Gastrocnemius medialis (tissue), 4 donors: Measurements from ENCODE around the gene BSCL2. TPM values are rescaled to one million over a fixed set of nuclear protein-coding genes. Genes with fewer than 3 reads are reported as not detected.

Source experiments
- ATAC-seq, 2 donors: fragments of 150-250 bp; one replicate each; pipeline ENCODE4 v1.9.1; 2016
- DNase-seq, 2 donors: peaks; one replicate each; pipeline ENCODE4 v3.0.0-alpha.2; 2019
- H3K27ac ChIP-seq, 4 donors: fragments of 200-600 bp; sonication (generic); 1 replicate in 1 of 4; 2 replicates in 3 of 4; pipeline ENCODE4 v1.5.1; 2016 to 2018; ENCODE audit warnings: mild to moderate bottlenecking in 2 of 4, moderate library complexity in 1 of 4
- H3K27me3 ChIP-seq, 3 donors: fragments of 200-600 bp; sonication (generic) in 2 of 3; 1 replicate in 1 of 3; 2 replicates in 2 of 3; pipeline versions ENCODE4 v1.5.1 to v1.6.0; 2016 to 2019; ENCODE audit warnings: mild to moderate bottlenecking in 1 of 3, moderate library complexity in 1 of 3
- H3K36me3 ChIP-seq, 2 donors: fragments of 200-600 bp; sonication (generic) in 1 of 2; one replicate each; pipeline ENCODE4 v1.5.1; 2017 to 2018
- H3K4me1 ChIP-seq, 2 donors: fragments of 200-600 bp; sonication (generic) in 1 of 2; one replicate each; pipeline ENCODE4 v1.5.1; 2016 to 2017; ENCODE audit warnings: mild to moderate bottlenecking in 2 of 2
- H3K4me3 ChIP-seq, 4 donors: fragments of 200-600 bp; sonication (generic) in 3 of 4; 1 replicate in 1 of 4; 2 replicates in 3 of 4; pipeline ENCODE4 v1.5.1; 2016 to 2019; ENCODE audit warnings: mild to moderate bottlenecking in 2 of 4
- H3K9me3 ChIP-seq, 3 donors: fragments of 200-600 bp; sonication (generic) in 2 of 3; 1 replicate in 1 of 3; 2 replicates in 2 of 3; pipeline ENCODE4 v1.5.1; 2016 to 2019
- CTCF ChIP-seq, 5 experiments: fragments of 450-650 bp in 3 of 5; fragments of 200-600 bp in 2 of 5; sonication (generic) in 2 of 5; IDR thresholded peaks in 4 of 5; conservative IDR thresholded peaks in 1 of 5; 1 replicate in 4 of 5; 2 replicates in 1 of 5; pipeline ENCODE4 v1.5.1; 2016 to 2019; ENCODE audit warnings: antibody characterized with exemption in 5 of 5, mild to moderate bottlenecking in 3 of 5, moderate library complexity in 3 of 5
- POLR2A ChIP-seq, 2 donors: fragments of 450-650 bp; IDR thresholded peaks; one replicate each; pipeline ENCODE4 v1.6.1; 2017; ENCODE audit warnings: antibody characterized with exemption in 2 of 2, mild to moderate bottlenecking in 2 of 2, moderate library complexity in 2 of 2
- in situ Hi-C, 4 donors: fragments of 200-750 bp; cut with MboI; loops; one replicate each; pipeline versions ENCODE4 v1.15.0 to v1.8.0; 2017; ENCODE audit warnings: low sequenced_read_pairs in 4 of 4
- intact Hi-C: fragments of 100-400 bp; cut with DNase I; formaldehyde crosslinking; loops from one replicate; pipeline ENCODE4 v1.15.1; 2023; ENCODE audit warnings: low total_unique reads
- total RNA-seq, 4 donors: library from RNA; depleted of rRNA; stranded (reverse); fragments of >200 nt; gene quantifications; one replicate each; pipeline versions ENCODE4 v1.1.0 to v1.2.3, GENCODE V29; 2016

Gene BSCL2
- total RNA-seq, 4 donors from 2014 or later = 33.4 to 114 (median 55.6) TPM

GRCh38 chr11:62728171-62728988 lies 21.2 kb upstream of the BSCL2 start, which contains the start of gene TTC9C:
Gene TTC9C, plus strand, starts transcription at chr11:62728486. Its CDS starts 363 bp downstream, at chr11:62728849.
- intact Hi-C loops = loop anchor here (5.0 kb wide), 1 partner anchor 129 kb away; no protein-coding TSS in a partner anchor
- H3K36me3 ChIP-seq = peaks cover 0 to 15% of the 10 kb centered on the region in 2 donors
- peak within 1 kb of the TSS; percentile 63 to 95 (median 80) for H3K4me3 ChIP-seq
- TF ChIP-seq CTCF (IDR thresholded peaks at IDR 0.05 in 4 of 5, conservative IDR thresholded peaks at IDR 0.05 in 1 of 5) (no peak), POLR2A (IDR thresholded peaks at IDR 0.05) (peak; percentile 60 to 85)
- H3K27ac ChIP-seq = peak within 1 kb of the TSS; percentile 87 to 94 (median 90)
- peak; percentile 63 to 70 for ATAC-seq
- H3K9me3 ChIP-seq = no peaks in the 10 kb centered on the region
- H3K27me3 ChIP-seq = no peaks in the 10 kb centered on the region
- peak; percentile 78 to 85 for DNase-seq
- in situ Hi-C loops = no loop called here
- peaks cover 42 to 47% of the 10 kb centered on the region in 2 donors for H3K4me1 ChIP-seq

GRCh38 chr11:62727872-62728170 lies 20.6 kb upstream of the BSCL2 start:
- Histone ChIP-seq H3K27ac (peak overlapping the region; percentile 87 to 94 (median 90)), H3K4me3 (peak overlapping the region; percentile 63 to 95 (median 80)), H3K36me3 (peaks cover 0 to 16% of the 10 kb centered on the region in 2 donors), H3K4me1 (peaks cover 44 to 47% of the 10 kb centered on the region in 2 donors), H3K27me3 (no peaks in the 10 kb centered on the region), H3K9me3 (no peaks in the 10 kb centered on the region)
- DNase-seq = peak; percentile 89 to 90
- in situ Hi-C loops (no loop called here), intact Hi-C loops (loop anchor here (1.0 to 5.0 kb wide), 5 partner anchors 19 to 129 kb away; partner anchors contain the start of genes TMEM179B, UBXN1 and ZBTB3)
- peak; percentile 87 to 89 for ATAC-seq
- no peak for TF ChIP-seq CTCF (IDR thresholded peaks at IDR 0.05 in 4 of 5, conservative IDR thresholded peaks at IDR 0.05 in 1 of 5)
- no peak for TF ChIP-seq POLR2A (IDR thresholded peaks at IDR 0.05)

GRCh38 chr11:62727165-62727871 lies 20.1 kb upstream of the BSCL2 start, which contains the start of gene HNRNPUL2:
Gene HNRNPUL2, minus strand, starts transcription at chr11:62727457. Its CDS starts 301 bp downstream, at chr11:62727156.
- Histone ChIP-seq H3K27me3 (no peaks in the 10 kb centered on the region), H3K4me1 (peaks cover 44 to 47% of the 10 kb centered on the region in 2 donors), H3K9me3 (no peaks in the 10 kb centered on the region), H3K27ac (peak within 1 kb of the TSS; percentile 87 to 94 (median 90)), H3K4me3 (peak within 1 kb of the TSS; percentile 63 to 95 (median 80)), H3K36me3 (peaks cover 0 to 17% of the 10 kb centered on the region in 2 donors)
- in situ Hi-C loops = no loop called here
- DNase-seq (peak; percentile 97 to 99), ATAC-seq (peak; percentile 79 to 81)
- intact Hi-C loops = loop anchor here (1.0 to 5.0 kb wide), 5 partner anchors 18 to 130 kb away; partner anchors contain the start of genes TMEM179B, UBXN1 and ZBTB3
- TF ChIP-seq CTCF (IDR thresholded peaks at IDR 0.05 in 4 of 5, conservative IDR thresholded peaks at IDR 0.05 in 1 of 5) (no peak), POLR2A (IDR thresholded peaks at IDR 0.05) (peak; percentile 93 to 97)

- intact Hi-C loops (loop anchor here (1.0 to 5.0 kb wide), 5 partner anchors 18 to 130 kb away; partner anchors contain the start of genes TMEM179B, UBXN1 and ZBTB3), in situ Hi-C loops (no loop called here)
- DNase-seq (no peak), ATAC-seq (peak in 1 of 2 donors; percentile 0)
- TF ChIP-seq POLR2A (IDR thresholded peaks at IDR 0.05) = no peak
- no peak for TF ChIP-seq CTCF (IDR thresholded peaks at IDR 0.05 in 4 of 5, conservative IDR thresholded peaks at IDR 0.05 in 1 of 5)
- Histone ChIP-seq H3K27ac (peak overlapping the region; percentile 87 to 94 (median 90)), H3K9me3 (no peaks in the 10 kb centered on the region), H3K36me3 (peaks cover 0 to 22% of the 10 kb centered on the region in 2 donors), H3K27me3 (no peaks in the 10 kb centered on the region), H3K4me1 (peaks cover 44 to 47% of the 10 kb centered on the region in 2 donors), H3K4me3 (peak overlapping the region; percentile 63 to 95 (median 80))
These were observed 19.6 kb upstream of the BSCL2 start for GRCh38 chr11:62726915-62727164.
